NOMO-1 treated with dmso at 0.1 percent for 144 hours (cell line): ENCODE measurements around the gene NUDT22.

ENCODE experiments used
- DNase-seq: peaks from one replicate; lab custom pipeline; 2025; ENCODE audit not compliant: unreplicated experiment; lab: John Stamatoyannopoulos, UW

Gene NUDT22

DNA sequence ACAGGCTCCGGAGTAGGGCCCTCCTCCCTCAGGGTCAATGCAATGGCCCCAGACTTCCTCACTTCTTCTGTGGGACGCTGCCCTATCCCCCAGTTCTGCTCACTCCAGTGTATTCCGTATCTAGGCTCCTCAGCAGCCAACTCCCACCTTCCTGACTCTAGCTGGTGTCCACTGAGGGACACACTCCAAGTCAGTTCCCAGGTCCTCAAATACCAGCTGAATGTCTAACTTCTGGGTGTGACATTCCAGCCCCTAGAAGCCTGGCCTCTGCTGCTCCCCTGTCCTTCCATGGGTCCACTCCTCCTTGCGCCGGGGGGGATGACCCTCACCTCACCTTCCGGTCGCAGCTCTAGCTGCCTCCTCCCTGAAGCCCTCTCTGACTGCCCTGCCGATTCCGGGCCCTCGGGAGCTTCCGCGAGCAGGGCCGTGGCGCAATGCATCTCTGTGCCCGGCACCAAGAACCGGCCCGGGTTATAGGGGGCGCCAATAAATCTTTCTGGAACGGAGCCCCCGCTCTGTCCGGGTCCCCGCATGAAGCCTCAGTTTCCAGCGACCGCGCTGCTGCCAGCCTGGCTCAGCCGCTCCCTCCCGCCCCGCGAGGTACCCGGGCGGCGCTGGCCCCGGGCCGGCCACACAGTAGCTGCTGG, 42.9 kb downstream of the NUDT22 start:
- peak; percentile 31 for DNase-seq

DNA sequence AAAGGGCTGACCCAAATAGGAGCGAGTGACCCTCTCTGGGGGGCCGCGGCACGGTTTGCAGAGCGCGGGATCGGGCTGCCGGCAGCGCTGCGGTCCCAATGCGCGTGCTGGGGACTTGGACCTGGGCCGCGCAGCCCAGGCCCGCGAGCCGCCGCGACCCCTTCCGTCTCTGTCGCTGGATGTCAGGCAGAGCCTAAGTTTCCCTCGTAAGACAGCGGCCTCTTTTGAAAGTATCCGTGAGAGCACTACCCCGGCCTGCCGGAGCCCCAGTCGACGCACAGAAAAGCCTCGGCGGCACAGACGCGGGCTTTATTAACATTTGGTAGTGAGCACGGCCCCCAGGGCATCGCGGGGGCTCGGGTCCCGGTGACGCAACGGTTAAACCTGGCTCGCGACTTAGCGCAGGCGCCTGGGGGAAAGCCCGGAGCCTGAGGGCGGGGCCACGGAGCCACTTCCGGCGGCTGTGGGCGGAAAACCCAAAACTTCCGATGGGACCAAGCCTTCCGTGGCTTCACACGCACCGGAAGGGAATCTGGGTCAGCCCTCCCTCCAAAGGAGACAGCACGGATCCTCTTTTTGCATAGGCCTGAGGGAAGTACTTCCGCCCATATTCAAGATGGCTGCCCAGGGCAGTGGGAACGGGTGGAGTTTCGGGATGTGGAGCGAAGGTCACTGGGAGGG, 43.6 kb downstream of the NUDT22 start:
- peak; percentile 99 for DNase-seq

GRCh38 chr11:64275031-64275800, 49.1 kb downstream of the NUDT22 start:
- DNase-seq = no peak

DNA sequence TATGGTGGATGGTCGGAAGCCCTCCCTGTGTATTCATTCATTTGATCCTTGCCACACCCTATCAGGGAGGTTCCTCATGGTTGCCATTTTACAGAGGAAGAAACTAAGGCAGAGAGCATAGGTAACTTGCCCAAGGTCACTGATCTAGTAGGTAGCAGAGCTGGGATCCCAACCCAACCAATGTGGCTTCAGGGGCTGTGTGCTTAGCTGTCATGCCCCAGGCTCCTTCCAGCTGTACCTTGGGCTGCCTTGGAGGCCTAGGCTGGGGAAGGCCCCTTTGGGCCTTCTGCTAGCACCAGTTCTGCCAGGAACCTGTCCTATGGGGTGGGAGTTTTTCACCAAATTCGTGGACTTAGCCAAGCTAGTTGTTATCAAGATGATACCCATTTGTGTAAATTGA, 49.8 kb downstream of the NUDT22 start:
- no peak for DNase-seq

DNA sequence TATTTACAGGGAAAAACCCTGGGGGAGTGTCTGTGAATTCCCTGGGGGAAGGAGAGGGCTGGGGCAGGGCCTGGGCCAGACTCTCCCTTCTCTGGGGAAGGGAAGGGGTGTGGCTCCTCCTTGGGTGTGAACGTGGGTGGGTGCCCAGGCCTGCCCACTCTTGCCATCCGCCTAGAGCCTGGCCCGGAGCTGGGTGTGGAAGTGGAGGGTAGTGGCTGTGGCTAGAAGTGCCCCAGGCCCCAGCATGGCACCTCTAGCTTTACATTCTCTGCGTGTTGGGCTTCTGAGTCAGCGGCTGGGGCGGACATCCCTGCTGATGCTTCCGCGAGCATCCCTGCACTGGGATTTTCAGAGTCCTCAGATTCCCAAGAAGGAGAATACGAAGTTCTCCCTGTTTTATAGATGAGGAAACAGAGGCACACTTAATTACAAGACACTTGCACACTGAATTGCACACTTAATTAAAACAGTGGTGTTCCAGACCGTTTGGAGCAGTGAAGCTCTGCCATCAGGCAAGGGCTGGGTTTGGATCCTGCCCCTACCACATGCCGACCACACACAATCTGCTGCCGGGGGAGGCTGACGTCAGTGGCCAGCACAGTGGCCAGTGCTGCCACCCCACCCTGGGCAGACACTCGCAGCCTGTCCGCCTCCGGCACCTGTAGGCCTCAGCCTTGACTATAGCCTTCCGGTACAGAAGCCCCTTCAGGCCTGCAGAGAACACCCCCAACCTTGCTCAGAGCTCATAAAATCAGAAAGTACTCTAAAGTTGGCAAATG, 50.8 kb downstream of the NUDT22 start:
- no peak for DNase-seq

DNA sequence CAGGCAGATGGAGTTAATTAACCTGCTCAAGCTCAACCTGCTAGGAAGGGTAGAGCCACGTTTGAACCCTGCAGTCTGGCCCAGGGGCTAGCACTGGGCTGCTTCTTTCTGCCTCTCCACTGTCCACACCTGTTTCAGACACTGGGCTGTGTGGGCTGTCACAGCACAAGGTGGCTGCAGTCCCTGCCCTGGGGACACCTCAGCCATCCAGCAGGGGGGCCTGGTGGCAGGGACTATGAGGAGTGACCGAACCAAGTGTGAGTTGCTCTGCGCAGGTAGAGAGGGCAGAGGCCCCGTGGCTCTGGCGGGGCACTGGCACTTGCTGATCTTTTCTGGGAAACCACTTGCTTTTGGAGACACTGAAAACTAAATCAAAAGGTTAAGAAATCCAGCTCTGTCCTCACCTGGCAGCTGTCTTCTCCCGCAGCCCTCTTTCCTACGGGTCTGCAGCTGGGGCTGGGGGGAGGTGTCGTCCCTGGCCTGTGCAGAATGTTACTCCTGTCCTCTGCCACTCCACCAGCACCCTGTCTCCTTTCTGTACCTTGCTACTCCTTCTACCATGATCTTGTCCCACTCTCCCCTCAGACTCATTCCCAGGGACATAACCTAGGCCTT, 52.6 kb downstream of the NUDT22 start:
- DNase-seq = no peak
